Thoracic aorta (tissue), 2 donors: ENCODE results near the gene ZSCAN26. TPM values are rescaled to one million over a fixed set of nuclear protein-coding genes. Genes with fewer than 3 reads are reported as not detected.

Source experiments
- ATAC-seq: fragments of 150-250 bp; one replicate; pipeline ENCODE4 v1.8.0; 2017; ENCODE audit warnings: low read depth; ENCODE audit not compliant: insufficient number of reproducible peaks, low FRiP score
- DNase-seq: peaks from one replicate; pipeline ENCODE4 v3.0.0-alpha.2; 2020; ENCODE audit warnings: low spot score
- H3K27ac ChIP-seq, 2 donors: fragments of 200-600 bp; sonication (generic); 1 replicate in 1 of 2; 2 replicates in 1 of 2; pipeline ENCODE4 v1.5.1; 2016; ENCODE audit warnings: mild to moderate bottlenecking in 2 of 2, moderate library complexity in 2 of 2
- H3K27me3 ChIP-seq: fragments of 200-600 bp; sonication (generic); replicated peaks from 2 replicates; pipeline ENCODE4 v1.6.0; 2016; ENCODE audit warnings: mild to moderate bottlenecking; ENCODE audit not compliant: insufficient read depth
- H3K36me3 ChIP-seq: fragments of 200-600 bp; sonication (generic); one replicate; pipeline ENCODE4 v1.5.1; 2016
- H3K4me1 ChIP-seq, 2 donors: fragments of 200-600 bp; sonication (generic); 1 replicate in 1 of 2; 2 replicates in 1 of 2; pipeline versions ENCODE4 v1.5.1 to v1.6.0; 2016; ENCODE audit warnings: low read depth in 2 of 2, mild to moderate bottlenecking in 1 of 2; ENCODE audit not compliant: control insufficient read depth in 1 of 2
- H3K4me3 ChIP-seq: fragments of 200-600 bp; sonication (generic); 2 replicates; pipeline ENCODE4 v1.5.1; 2016; ENCODE audit warnings: mild to moderate bottlenecking
- H3K9me3 ChIP-seq: fragments of 200-600 bp; sonication (generic); 2 replicates; pipeline ENCODE4 v1.5.1; 2016
- CTCF ChIP-seq: fragments of 200-600 bp; sonication (generic); IDR thresholded peaks from one replicate; pipeline ENCODE4 v1.5.1; 2019; ENCODE audit warnings: antibody characterized with exemption
- total RNA-seq, 2 donors: library from RNA; depleted of rRNA; stranded (reverse); fragments of >200 nt; gene quantifications; one replicate each; pipeline versions ENCODE4 v1.1.0 to v1.2.3, GENCODE V29; 2016

ZSCAN26 gene
- total RNA-seq, 2 donors from 2014 or later: 25.7 to 45.0 TPM

GRCh38 chr6:28280595-28281287 is 13.8 kb downstream of the ZSCAN26 start:
- H3K4me3 ChIP-seq: peak overlapping the region; percentile 78
- H3K36me3 ChIP-seq: peaks cover 26% of the 10 kb centered on the region
- ATAC-seq (no peak), DNase-seq (no peak)
- peaks cover 5 to 12% of the 10 kb centered on the region in 2 donors for H3K4me1 ChIP-seq
- H3K27ac ChIP-seq: no peak overlapping the region
- H3K27me3 ChIP-seq: no peaks in the 10 kb centered on the region
- no peaks in the 10 kb centered on the region for H3K9me3 ChIP-seq
- no peak for TF ChIP-seq CTCF

DNA sequence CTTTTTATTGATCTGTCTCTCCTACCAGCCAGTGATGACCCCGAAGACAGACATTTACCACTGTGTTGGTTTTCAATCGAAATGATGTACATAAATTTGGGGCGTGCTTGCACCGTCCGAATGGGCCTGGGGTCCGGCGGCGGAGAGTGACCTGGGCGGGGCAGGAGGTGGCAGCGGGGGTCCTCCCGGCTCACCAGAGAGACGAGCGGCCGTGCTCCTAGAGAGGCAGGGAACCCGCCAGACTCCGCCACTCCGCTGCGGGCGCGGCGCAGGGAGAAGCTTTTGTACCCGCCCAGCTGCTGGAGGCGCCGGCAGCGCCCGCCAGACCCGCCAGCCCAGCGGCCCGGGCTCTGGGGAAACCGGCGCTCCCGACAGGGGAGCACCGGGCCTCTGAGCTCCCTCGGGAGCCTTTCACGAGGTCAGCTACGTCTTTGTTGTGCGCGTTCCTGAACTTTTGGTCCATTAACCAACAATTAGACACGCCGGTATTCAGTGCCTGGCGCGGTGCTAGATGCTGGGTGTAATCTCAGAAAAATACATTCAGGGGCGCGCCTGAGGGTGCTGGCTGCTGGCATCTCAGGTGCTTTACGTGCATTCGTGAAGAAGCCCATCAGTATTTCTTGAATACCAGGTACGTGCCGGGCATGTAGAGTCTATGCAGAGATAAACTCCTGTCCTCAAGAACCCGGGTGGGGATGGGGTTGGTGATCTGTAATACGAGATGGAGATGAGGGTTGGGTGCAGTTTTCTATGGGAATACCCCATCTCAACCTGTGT is 14.5 kb downstream of the ZSCAN26 start, which contains the start of gene PGBD1:
PGBD1 (plus strand) TSS at position 285 of the 777 bp plus-strand sequence. CDS start 2,242 bp downstream, outside the sequence.
- DNase-seq (peak; percentile 5), ATAC-seq (peak; percentile 35)
- no peak for TF ChIP-seq CTCF
- Histone ChIP-seq H3K4me1 (peaks cover 5 to 12% of the 10 kb centered on the region in 2 donors), H3K9me3 (no peaks in the 10 kb centered on the region), H3K4me3 (peak within 1 kb of the TSS; percentile 78), H3K36me3 (peaks cover 19% of the 10 kb centered on the region), H3K27me3 (no peaks in the 10 kb centered on the region), H3K27ac (peak within 1 kb of the TSS in 1 of 2 donors; percentile 35)

DNA sequence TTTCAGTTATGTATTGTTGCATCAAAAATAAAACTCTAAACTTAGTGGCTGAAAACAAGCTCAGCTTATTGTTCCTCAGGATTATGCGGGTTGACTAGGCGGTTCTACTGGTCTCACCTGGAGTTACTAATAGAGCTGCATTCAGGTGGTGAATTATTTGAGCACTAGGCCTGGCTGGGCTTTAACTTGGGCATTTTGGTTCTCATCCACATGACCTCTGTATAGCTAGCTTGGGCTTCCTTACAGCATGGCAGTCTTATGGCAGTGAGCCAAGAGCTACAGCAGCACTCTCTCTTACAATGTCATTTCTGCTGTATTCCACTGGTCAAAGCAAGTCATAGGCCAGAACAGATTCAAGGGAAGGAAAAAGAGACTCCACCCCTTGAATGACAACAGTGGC is 16.0 kb downstream of the ZSCAN26 start:
- Histone ChIP-seq H3K4me3 (no peak overlapping the region), H3K36me3 (peaks cover 25% of the 10 kb centered on the region), H3K27me3 (no peaks in the 10 kb centered on the region), H3K9me3 (no peaks in the 10 kb centered on the region), H3K4me1 (peaks cover 5 to 12% of the 10 kb centered on the region in 2 donors), H3K27ac (no peak overlapping the region)
- no peak for DNase-seq
- ATAC-seq: no peak
- TF ChIP-seq CTCF: no peak

DNA sequence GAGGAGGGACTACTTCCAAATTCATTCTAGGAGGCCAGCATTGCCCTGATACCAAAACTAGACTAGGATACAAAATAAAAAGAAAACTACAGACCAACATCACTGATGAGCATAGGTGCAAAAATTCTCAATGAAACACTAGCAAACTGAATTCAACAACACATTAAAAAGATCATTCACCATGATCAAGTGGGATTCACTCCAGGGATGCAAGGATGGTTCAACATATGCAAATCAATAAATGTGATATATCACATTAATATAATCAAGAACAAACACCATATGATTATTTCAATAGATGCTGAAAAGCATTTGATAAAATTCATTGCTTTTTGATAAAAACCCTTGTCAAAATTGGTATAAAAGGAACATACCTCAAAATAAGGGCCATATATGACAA is 24.6 kb downstream of the ZSCAN26 start:
- peaks cover 8% of the 10 kb centered on the region for H3K36me3 ChIP-seq
- DNase-seq: no peak
- ATAC-seq: no peak
- no peak overlapping the region for H3K27ac ChIP-seq
- H3K4me3 ChIP-seq: no peak overlapping the region
- TF ChIP-seq CTCF: no peak
- H3K9me3 ChIP-seq: no peaks in the 10 kb centered on the region
- H3K4me1 ChIP-seq: no peaks in the 10 kb centered on the region
- H3K27me3 ChIP-seq: no peaks in the 10 kb centered on the region

GRCh38 chr6:28295326-28295725 is 28.4 kb downstream of the ZSCAN26 start:
- Histone ChIP-seq H3K36me3 (peaks cover under 1% of the 10 kb centered on the region), H3K4me1 (no peaks in the 10 kb centered on the region)

More at GRCh38 chr6:28295326-28295725, 28.4 kb downstream of the ZSCAN26 start:
- TF ChIP-seq CTCF: no peak
- ATAC-seq: no peak
- H3K27ac ChIP-seq: no peak overlapping the region
- no peaks in the 10 kb centered on the region for H3K27me3 ChIP-seq
- no peak for DNase-seq
- H3K4me3 ChIP-seq: no peak overlapping the region
- H3K9me3 ChIP-seq: no peaks in the 10 kb centered on the region
